Suprapubic skin (tissue), 4 donors: Measurements from ENCODE around the gene HIRA. TPM values are rescaled to one million over a fixed set of nuclear protein-coding genes. Genes with fewer than 3 reads are reported as not detected.
"Not testable (repeated sequence)": the region's sequence is repeated elsewhere in the genome, so short reads cannot be mapped to it uniquely, and the experiment has no call there.

Experiments
- DNase-seq, 2 donors: peaks; one replicate each; pipeline ENCODE4 v3.0.0-alpha.2; 2019; ENCODE audit warnings: low spot score in 2 of 2
- H3K27ac ChIP-seq: fragments of 200-600 bp; sonication (generic); one replicate; pipeline ENCODE4 v1.5.1; 2019
- H3K27me3 ChIP-seq: fragments of 200-600 bp; sonication (generic); one replicate; pipeline ENCODE4 v1.5.1; 2019
- H3K36me3 ChIP-seq: fragments of 200-600 bp; sonication (generic); one replicate; pipeline ENCODE4 v1.5.1; 2019
- H3K4me1 ChIP-seq: fragments of 200-600 bp; sonication (generic); one replicate; pipeline ENCODE4 v1.5.1; 2019
- H3K4me3 ChIP-seq: fragments of 200-600 bp; sonication (generic); one replicate; pipeline ENCODE4 v1.5.1; 2019; ENCODE audit warnings: mild to moderate bottlenecking
- H3K9me3 ChIP-seq: fragments of 200-600 bp; sonication (generic); one replicate; pipeline ENCODE4 v1.5.1; 2019
- EP300 ChIP-seq: sonication (generic); formaldehyde crosslinking; IDR thresholded peaks from one replicate; pipeline ENCODE4 v1.6.1; 2017; ENCODE audit warnings: antibody characterized with exemption
- POLR2A ChIP-seq, 2 donors: fragments of 450-650 bp; IDR thresholded peaks; one replicate each; pipeline ENCODE4 v1.6.1; 2017; ENCODE audit warnings: antibody characterized with exemption in 2 of 2, mild to moderate bottlenecking in 2 of 2, moderate library complexity in 2 of 2
- POLR2AphosphoS5 ChIP-seq, 3 donors: sonication (generic); formaldehyde crosslinking; IDR thresholded peaks; one replicate each; pipeline ENCODE4 v1.6.1; 2017; ENCODE audit warnings: antibody characterized with exemption in 3 of 3
- WGBS: methylation state at CpG from one replicate; pipeline ENCODE4 v1.1.5; 2018; 5-methylcytosine and 5-hydroxymethylcytosine counted together
- total RNA-seq, 4 donors: library from RNA; depleted of rRNA; stranded (reverse); fragments of >200 nt; gene quantifications; one replicate each; pipeline ENCODE4 v1.1.0, GENCODE V29; 2016
- TF ChIP-seq, protein P1 (sequence below), 2 donors: fragments of 200-600 bp in 1 of 2; fragments of 450-650 bp in 1 of 2; sonication (generic) in 1 of 2; IDR thresholded peaks; one replicate each; pipeline ENCODE4 v1.5.1; 2016 to 2019; ENCODE audit warnings: antibody characterized with exemption in 2 of 2, mild to moderate bottlenecking in 1 of 2, moderate library complexity in 1 of 2

Gene HIRA
- total RNA-seq, 4 donors from 2014 or later, result 17.7 to 25.1 (median 22.5) TPM

DNA sequence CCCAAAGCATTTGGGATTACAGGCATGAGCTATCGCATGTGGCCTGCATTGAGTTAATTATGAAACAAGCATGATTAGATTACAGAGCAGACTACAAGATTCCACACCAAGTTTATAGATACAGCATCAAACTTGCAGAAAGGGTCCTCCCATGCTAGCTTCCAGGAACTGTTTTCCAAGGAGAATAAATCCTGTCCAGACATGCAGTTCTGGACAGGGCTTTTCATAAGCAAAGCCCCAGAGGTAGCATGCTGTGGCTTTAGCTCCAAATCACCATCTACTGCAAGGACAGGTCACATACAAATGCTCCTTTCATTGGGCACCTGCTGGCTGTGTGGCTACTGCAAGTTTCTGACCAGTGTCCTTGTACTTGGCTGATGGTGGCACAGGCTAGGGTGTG is 57.1 kb downstream of the HIRA start:
- Histone ChIP-seq H3K9me3 (no peaks in the 10 kb centered on the region), H3K27ac (no peak overlapping the region), H3K36me3 (peaks cover 87% of the 10 kb centered on the region), H3K4me1 (no peaks in the 10 kb centered on the region), H3K27me3 (no peaks in the 10 kb centered on the region), H3K4me3 (no peak overlapping the region)
- DNase-seq, result no peak
- 100% methylated on average over 1 of the region's 1 CpG for WGBS
- no peak for TF ChIP-seq POLR2AphosphoS5 (IDR thresholded peaks at IDR 0.05)
- TF ChIP-seq, protein P1, sequence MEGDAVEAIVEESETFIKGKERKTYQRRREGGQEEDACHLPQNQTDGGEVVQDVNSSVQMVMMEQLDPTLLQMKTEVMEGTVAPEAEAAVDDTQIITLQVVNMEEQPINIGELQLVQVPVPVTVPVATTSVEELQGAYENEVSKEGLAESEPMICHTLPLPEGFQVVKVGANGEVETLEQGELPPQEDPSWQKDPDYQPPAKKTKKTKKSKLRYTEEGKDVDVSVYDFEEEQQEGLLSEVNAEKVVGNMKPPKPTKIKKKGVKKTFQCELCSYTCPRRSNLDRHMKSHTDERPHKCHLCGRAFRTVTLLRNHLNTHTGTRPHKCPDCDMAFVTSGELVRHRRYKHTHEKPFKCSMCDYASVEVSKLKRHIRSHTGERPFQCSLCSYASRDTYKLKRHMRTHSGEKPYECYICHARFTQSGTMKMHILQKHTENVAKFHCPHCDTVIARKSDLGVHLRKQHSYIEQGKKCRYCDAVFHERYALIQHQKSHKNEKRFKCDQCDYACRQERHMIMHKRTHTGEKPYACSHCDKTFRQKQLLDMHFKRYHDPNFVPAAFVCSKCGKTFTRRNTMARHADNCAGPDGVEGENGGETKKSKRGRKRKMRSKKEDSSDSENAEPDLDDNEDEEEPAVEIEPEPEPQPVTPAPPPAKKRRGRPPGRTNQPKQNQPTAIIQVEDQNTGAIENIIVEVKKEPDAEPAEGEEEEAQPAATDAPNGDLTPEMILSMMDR (IDR thresholded peaks at IDR 0.05), result no peak
- no peak for TF ChIP-seq EP300
- no peak for TF ChIP-seq POLR2A (IDR thresholded peaks at IDR 0.05)

DNA sequence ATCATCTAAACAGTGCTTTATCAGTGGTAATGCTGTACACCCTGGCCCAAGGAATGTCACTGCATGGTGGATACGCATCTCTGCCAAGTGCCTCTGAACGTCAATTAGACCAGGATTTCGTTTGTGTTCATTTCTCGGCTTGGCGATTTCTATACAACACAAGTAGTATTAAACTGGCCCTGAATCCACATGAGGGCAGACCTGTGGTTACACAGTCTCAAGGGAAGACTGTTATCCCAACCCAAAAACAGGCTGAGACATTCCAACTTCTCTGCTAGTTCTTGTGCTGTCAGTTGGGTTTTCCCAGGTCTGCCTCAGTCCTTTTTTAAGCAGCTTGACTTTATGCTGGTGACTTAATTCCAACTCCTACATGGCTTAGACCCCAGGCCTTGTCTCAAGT is 58.1 kb downstream of the HIRA start:
- Histone ChIP-seq H3K9me3 (no peaks in the 10 kb centered on the region), H3K27me3 (no peaks in the 10 kb centered on the region), H3K4me3 (no peak overlapping the region), H3K4me1 (no peaks in the 10 kb centered on the region), H3K36me3 (peaks cover 95% of the 10 kb centered on the region), H3K27ac (no peak overlapping the region)
- TF ChIP-seq POLR2AphosphoS5 (IDR thresholded peaks at IDR 0.05), result no peak
- no peak for TF ChIP-seq EP300
- no peak for TF ChIP-seq POLR2A (IDR thresholded peaks at IDR 0.05)
- TF ChIP-seq, protein P1 (IDR thresholded peaks at IDR 0.05), result no peak
- WGBS, result 95% methylated on average over 5 of the region's 5 CpGs
- DNase-seq, result no peak

DNA sequence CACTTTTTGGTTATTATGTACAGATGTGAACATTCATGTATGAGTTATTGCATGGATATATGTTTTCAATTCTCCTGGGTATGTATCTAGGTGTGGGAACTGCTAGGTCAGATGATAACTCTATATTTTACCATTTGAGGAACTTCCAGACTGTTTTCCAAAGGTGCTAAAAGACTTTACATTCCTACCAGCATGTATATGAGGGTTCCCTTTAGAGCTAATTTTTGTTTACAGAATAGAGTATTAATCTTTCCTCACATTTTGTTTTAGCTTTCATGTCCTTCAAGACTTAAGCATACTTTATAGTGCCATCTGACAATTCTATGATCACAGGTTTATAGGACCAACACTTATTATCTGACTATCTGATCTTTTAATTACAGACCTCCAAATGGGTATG is 59.6 kb downstream of the HIRA start:
- H3K4me1 ChIP-seq, result no peaks in the 10 kb centered on the region
- no peak overlapping the region for H3K4me3 ChIP-seq
- no peaks in the 10 kb centered on the region for H3K9me3 ChIP-seq
- H3K36me3 ChIP-seq, result peaks cover 93% of the 10 kb centered on the region
- no peak for DNase-seq
- no peak overlapping the region for H3K27ac ChIP-seq
- H3K27me3 ChIP-seq, result no peaks in the 10 kb centered on the region
- TF ChIP-seq POLR2A (IDR thresholded peaks at IDR 0.05), result no peak
- no peak for TF ChIP-seq EP300
- TF ChIP-seq POLR2AphosphoS5 (IDR thresholded peaks at IDR 0.05), result no peak
- TF ChIP-seq, protein P1 (IDR thresholded peaks at IDR 0.05), result no peak

DNA sequence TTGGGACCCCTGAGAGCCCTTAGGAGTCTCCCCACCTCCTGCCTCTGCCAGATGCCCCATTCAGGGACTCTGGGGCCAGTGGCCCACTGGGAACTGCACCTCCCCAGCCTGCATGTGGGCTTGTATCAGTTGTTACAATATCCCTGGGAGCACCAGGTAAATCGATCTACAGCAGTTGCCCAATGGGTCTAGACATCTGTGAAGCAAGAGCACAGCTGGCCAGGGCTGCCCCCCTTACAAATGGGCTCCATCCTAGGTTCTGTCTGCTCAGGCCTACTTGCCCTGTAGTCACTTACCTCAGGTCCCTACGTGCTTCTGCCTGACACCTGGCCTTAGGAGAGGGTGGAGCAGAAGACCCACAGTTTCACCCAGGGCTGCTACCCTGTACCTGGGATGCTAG is 62.7 kb downstream of the HIRA start:
- Histone ChIP-seq H3K4me3 (no peak overlapping the region), H3K4me1 (no peaks in the 10 kb centered on the region), H3K9me3 (no peaks in the 10 kb centered on the region), H3K27me3 (no peaks in the 10 kb centered on the region), H3K27ac (no peak overlapping the region), H3K36me3 (peaks cover 85% of the 10 kb centered on the region)
- DNase-seq, result no peak
- WGBS, result no CpG with 5 or more reads among the region's 2 CpGs
- TF ChIP-seq POLR2AphosphoS5 (IDR thresholded peaks at IDR 0.05) (no peak), POLR2A (IDR thresholded peaks at IDR 0.05) (no peak), EP300 (no peak)
- TF ChIP-seq, protein P1 (IDR thresholded peaks at IDR 0.05), result no peak

DNA sequence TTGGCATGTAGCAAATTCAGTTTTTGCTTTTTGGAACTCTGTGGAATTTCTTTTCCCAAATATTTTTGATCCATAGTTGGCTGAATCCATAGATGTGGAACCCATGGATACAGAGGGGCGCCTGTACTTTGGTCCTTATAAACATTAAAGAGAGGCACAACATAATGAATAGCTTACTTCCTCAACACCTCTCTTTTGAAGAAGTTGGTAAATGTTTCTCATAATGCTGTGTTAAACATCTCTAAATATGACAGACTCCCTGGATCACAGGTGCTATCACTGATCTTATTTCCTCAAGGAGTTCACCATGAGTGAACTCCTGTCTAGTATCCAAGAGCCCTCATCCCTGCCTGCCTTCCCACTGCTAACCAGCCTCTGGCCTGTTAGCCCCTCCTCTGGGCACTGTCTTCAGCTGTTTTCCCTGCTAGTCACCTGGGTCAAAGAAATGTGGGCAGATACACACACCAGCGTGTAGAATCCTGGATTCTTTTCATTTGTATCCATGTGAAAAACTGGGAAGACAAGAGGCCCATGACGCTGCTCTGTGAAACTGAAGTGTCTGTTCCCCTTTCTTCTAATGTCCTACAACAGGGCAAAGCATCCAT is 63.7 kb downstream of the HIRA start:
- H3K27ac ChIP-seq, result no peak overlapping the region
- H3K4me1 ChIP-seq, result no peaks in the 10 kb centered on the region
- TF ChIP-seq, protein P1 (IDR thresholded peaks at IDR 0.05), result no peak
- no peak for TF ChIP-seq EP300
- no peak for TF ChIP-seq POLR2AphosphoS5 (IDR thresholded peaks at IDR 0.05)
- no peak for TF ChIP-seq POLR2A (IDR thresholded peaks at IDR 0.05)
- no peaks in the 10 kb centered on the region for H3K27me3 ChIP-seq
- H3K36me3 ChIP-seq, result peaks cover 85% of the 10 kb centered on the region
- DNase-seq, result no peak
- H3K9me3 ChIP-seq, result no peaks in the 10 kb centered on the region
- no peak overlapping the region for H3K4me3 ChIP-seq
- 91% methylated on average over 3 of the region's 3 CpGs for WGBS

DNA sequence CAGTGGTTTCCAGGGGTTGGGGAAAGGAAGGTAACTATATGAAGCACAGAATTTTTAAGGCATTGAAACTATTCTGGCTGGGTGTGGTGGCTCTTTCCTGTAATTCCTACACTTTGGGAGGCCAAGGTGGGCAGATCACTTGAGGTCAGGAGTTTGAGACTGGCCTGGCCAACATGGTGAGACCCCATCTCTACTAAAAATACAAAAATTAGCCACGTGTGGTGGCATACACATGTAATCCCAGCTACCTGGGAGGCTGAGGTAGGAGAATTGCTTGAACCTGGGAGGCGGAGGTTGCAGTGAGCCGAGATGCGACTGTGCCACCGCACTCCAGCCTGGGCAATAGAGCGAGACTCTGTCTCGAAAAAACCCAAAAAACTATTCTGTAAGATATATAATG is 68.0 kb downstream of the HIRA start:
- not testable (repeated sequence) for H3K9me3 ChIP-seq, H3K27me3 ChIP-seq, H3K4me1 ChIP-seq, DNase-seq, H3K27ac ChIP-seq, H3K4me3 ChIP-seq
- WGBS, result 95% methylated on average over 7 of the region's 7 CpGs
- peaks cover 87% of the 10 kb centered on the region for H3K36me3 ChIP-seq
